Frontal cortex (tissue), 4 donors: Measurements from ENCODE around the gene RPS6KA1. TPM values are rescaled to one million over a fixed set of nuclear protein-coding genes. Genes with fewer than 3 reads are reported as not detected.
"Not testable (repeated sequence)": the region's sequence is repeated elsewhere in the genome, so short reads cannot be mapped to it uniquely, and the experiment has no call there.

ENCODE experiments used
- DNase-seq, 2 donors: peaks; one replicate each; pipeline ENCODE4 v3.0.0; 2012; ENCODE audit warnings: low spot score in 2 of 2
- FAIRE-seq: peaks from 2 replicates; lab custom pipeline; 2012; peaks lifted over from hg19 to GRCh38; lab: Jason Lieb, UNC
- total RNA-seq: library from RNA; depleted of rRNA; stranded (reverse); fragments of >200 nt; gene quantifications from one replicate; pipeline ENCODE4 v1.2.3, GENCODE V29; 2014
- donor health status: control.
- donor health status: control.
- donor health status: control.

Gene RPS6KA1
- total RNA-seq: 3.3 TPM

GRCh38 chr1:26529655-26530409 lies at the start of gene RPS6KA1:
Gene RPS6KA1, plus strand, starts transcription at chr1:26529761. Its CDS starts 160 bp downstream, at chr1:26529921.
- peak; percentile 96 for DNase-seq
- FAIRE-seq: no peak

GRCh38 chr1:26482921-26483320 lies 46.6 kb upstream of the RPS6KA1 start:
- no peak for DNase-seq
- FAIRE-seq: no peak

GRCh38 chr1:26483980-26484379 lies 45.6 kb upstream of the RPS6KA1 start:
- FAIRE-seq: no peak
- no peak for DNase-seq

GRCh38 chr1:26490155-26490554 lies 39.4 kb upstream of the RPS6KA1 start:
- no peak for DNase-seq
- no peak for FAIRE-seq

- DNase-seq: no peak
- no peak for FAIRE-seq
Observed at GRCh38 chr1:26493267-26493666, 36.3 kb upstream of the RPS6KA1 start.

GRCh38 chr1:26493938-26494337 lies 35.6 kb upstream of the RPS6KA1 start:
- no peak for DNase-seq

GRCh38 chr1:26496861-26497260 lies 32.7 kb upstream of the RPS6KA1 start:
- DNase-seq (no peak), FAIRE-seq (no peak)

More at GRCh38 chr1:26493938-26494337, 35.6 kb upstream of the RPS6KA1 start:
- no peak for FAIRE-seq

- FAIRE-seq: no peak
- DNase-seq: no peak
Observed at GRCh38 chr1:26498894-26499293, 30.7 kb upstream of the RPS6KA1 start.

GRCh38 chr1:26500488-26501175 lies 28.9 kb upstream of the RPS6KA1 start:
- DNase-seq: peak; percentile 92 to 95
- no peak for FAIRE-seq

- DNase-seq, FAIRE-seq: not testable (repeated sequence)
Observed at GRCh38 chr1:26510711-26511110, 18.9 kb upstream of the RPS6KA1 start.

GRCh38 chr1:26515836-26516235 lies 13.7 kb upstream of the RPS6KA1 start:
- not testable (repeated sequence) for FAIRE-seq, DNase-seq

GRCh38 chr1:26516987-26517765 lies 12.4 kb upstream of the RPS6KA1 start:
- no peak for FAIRE-seq
- no peak for DNase-seq

- FAIRE-seq: no peak
Observed at GRCh38 chr1:26517766-26518049, 11.9 kb upstream of the RPS6KA1 start.

GRCh38 chr1:26518355-26518754 lies 11.2 kb upstream of the RPS6KA1 start:
- FAIRE-seq: no peak
- DNase-seq: no peak

More at GRCh38 chr1:26517766-26518049, 11.9 kb upstream of the RPS6KA1 start:
- no peak for DNase-seq

GRCh38 chr1:26520339-26520738 lies 9.2 kb upstream of the RPS6KA1 start:
- DNase-seq: no peak

GRCh38 chr1:26521669-26522030 lies 7.9 kb upstream of the RPS6KA1 start:
- FAIRE-seq (no peak), DNase-seq (no peak)

More at GRCh38 chr1:26520339-26520738, 9.2 kb upstream of the RPS6KA1 start:
- no peak for FAIRE-seq

GRCh38 chr1:26522073-26522472 lies 7.5 kb upstream of the RPS6KA1 start:
- DNase-seq (no peak), FAIRE-seq (no peak)

- FAIRE-seq (no peak), DNase-seq (no peak)
Observed at GRCh38 chr1:26524181-26524580, 5.4 kb upstream of the RPS6KA1 start.

- FAIRE-seq (no peak), DNase-seq (no peak)
Observed at GRCh38 chr1:26526287-26526686, 3.3 kb upstream of the RPS6KA1 start.

- no peak for FAIRE-seq
Observed at GRCh38 chr1:26529405-26529654, 231 bp upstream of the RPS6KA1 start.

GRCh38 chr1:26530410-26530894 lies 891 bp downstream of the RPS6KA1 start:
- peak in 1 of 2 donors; percentile 40 for DNase-seq
- FAIRE-seq: no peak

More at GRCh38 chr1:26529405-26529654, 231 bp upstream of the RPS6KA1 start:
- DNase-seq: no peak
